NCI-H82 treated with DMSO at 0.1 percent for 48 hours (cell line): ENCODE data around the gene OAS1.
A peak's percentile ranks its signal among the peaks of the same experiment; 100 is the strongest.
"Not testable (repeated sequence)": the region's sequence is repeated elsewhere in the genome, so short reads cannot be mapped to it uniquely, and the experiment has no call there.

Source experiments
- DNase-seq: peaks from one replicate; lab custom pipeline; 2025; ENCODE audit not compliant: unreplicated experiment; lab: John Stamatoyannopoulos, UW

OAS1 gene

DNA sequence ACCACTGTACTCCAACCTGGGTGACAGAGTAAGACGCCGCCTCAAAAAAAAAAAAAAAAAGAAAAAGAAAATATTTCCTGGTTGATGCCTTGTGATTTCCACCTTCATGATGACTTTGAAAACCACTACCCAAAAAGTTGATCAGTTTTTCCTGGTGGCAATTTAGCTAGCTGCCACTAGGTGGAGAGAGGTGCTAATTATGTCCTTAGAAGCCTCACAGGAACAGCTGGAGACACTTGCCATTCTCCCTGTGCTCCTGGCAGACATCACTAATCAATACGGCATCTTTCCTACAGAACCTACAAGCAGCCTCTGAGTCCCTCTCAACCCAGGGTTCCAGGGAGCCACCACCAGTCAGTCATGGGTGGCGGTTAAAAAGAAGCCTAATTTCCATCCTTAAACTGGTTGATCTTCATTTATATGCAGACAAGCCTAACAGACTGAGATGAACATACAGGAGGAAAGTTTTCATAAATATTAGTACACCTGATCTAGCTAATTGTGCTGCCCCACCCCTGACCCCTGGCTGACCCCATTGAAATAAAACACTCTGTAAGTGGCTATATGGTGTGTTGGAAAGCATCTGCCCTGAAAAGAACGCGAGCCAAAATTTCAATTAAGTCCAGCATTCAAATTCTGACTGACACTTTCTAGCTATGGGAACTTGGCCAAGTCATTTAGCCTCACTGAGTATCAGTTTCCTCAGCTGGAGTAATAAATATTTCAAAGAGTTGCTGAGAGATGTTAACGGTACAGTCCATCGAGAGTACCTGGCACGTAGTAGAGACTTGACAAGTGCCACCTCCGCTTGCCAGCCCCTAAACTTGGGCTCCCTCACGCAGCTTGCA is 6.2 kb upstream of the OAS1 start:
- peak; percentile 10 for DNase-seq

- no peak for DNase-seq
These were observed 5.5 kb upstream of the OAS1 start for GRCh38 chr12:112901271-112901670.

DNA sequence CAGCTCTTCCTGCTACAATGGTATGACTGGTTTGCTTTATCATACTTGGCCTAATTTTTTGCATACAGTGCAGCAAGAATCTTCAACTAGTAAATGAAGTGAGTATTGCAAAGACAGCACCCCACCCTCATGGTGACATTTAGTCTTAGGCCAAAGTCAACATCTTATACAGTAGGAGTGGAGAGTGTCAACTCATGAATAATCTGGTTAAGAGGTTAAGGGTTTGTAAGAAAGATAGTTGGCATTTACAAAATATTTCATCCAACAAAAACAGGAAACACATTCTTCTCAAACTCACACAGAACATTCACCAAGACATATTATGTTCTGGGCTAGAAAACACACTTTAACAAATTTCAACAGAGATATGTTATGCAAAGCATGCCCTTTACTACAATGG is 2.2 kb upstream of the OAS1 start:
- no peak for DNase-seq

- no peak for DNase-seq
These were observed 1.2 kb upstream of the OAS1 start for GRCh38 chr12:112905451-112906089.

DNA sequence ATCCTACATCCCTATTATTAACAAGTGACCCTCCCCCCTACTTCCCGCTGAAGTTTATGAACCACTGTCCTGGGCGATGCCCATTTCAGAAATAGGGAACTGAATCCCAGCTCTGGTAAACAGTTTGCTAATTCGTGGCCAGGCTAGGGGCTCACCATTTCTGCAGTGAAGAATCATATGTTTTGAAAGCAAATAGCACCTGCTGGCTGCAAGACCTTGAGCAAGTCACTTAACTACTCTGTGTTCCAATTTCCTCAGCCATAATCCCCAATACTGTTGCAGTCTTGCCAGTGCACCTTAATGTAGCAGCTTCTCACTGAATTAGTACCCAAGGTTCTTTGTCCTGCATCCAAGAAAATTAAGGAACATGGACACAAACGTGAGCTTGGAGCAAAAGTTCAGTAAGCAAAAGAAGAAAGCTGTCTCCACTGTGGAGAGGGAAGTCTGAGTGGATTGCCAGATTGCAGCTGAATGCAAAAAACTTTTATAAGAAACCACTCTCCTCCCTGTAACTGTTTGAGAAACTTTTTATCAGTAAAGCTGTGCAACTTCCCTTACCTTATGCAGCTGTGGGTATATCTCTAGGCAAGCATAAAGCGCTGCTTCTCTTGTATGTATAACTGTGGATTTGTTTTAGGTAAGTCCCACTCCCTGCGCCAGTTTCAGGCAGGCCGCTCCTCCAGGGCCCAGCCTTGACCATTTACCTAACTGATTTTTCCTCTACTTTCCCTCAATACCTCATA is 824 bp downstream of the OAS1 start:
- no peak for DNase-seq

GRCh38 chr12:112908548-112908947 is 1.8 kb downstream of the OAS1 start:
- DNase-seq = no peak

DNA sequence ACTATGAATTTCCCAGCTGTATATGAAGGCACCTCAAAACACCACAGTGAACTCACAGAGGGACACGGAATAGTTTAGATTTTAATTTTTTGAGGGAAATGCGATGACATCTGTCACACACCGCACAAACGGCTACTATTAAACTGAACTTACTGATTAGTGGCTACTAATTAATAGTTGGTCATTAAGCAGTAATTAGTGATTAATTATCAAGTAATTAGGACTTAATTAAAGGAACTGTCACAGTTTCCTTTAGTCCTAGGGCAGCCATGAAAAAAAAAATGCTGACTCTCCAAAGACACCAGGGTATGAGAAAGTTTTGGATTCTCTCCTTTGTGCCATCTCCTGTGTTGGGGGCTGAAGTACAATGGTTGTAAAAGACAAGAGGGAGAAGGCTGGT is 2.9 kb downstream of the OAS1 start:
- no peak for DNase-seq

DNA sequence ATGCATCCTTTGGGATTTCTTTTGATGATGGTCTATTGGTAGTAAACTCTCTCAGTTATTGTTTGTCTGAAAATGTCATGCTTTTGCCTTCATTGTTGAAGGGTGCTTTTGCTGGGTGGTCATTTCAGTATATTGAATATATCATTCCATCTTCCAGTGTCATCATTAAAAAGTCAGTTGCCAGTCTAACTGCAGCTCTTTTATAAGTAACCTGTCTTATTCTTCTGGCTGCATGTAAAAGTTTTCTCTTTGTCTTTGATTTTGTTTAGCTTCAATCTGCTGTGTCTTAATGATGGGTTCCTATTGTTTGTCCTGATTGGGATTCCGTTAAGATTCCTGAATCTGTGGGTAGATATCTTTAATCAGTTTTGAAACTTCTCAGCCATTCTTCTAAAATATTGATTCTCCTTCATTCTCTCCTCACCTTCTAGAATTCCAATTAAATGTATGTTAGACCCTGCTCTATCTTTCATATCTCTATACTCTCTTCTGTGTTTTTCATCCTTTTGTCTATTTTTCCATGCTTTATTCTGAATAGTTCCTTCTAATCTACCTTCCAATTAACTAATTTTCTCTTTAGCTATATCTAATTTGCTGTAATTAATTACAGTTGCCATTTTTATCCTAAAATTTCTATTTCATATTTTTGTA is 6.4 kb downstream of the OAS1 start:
- no peak for DNase-seq

- DNase-seq = not testable (repeated sequence)
These were observed 7.1 kb downstream of the OAS1 start for GRCh38 chr12:112913888-112914287.

- DNase-seq = no peak
These were observed 9.5 kb downstream of the OAS1 start for GRCh38 chr12:112916270-112916669.

- no peak for DNase-seq
These were observed 12.4 kb downstream of the OAS1 start for GRCh38 chr12:112919121-112919520.

- no peak for DNase-seq
These were observed 18.2 kb downstream of the OAS1 start for GRCh38 chr12:112924986-112925385.

DNA sequence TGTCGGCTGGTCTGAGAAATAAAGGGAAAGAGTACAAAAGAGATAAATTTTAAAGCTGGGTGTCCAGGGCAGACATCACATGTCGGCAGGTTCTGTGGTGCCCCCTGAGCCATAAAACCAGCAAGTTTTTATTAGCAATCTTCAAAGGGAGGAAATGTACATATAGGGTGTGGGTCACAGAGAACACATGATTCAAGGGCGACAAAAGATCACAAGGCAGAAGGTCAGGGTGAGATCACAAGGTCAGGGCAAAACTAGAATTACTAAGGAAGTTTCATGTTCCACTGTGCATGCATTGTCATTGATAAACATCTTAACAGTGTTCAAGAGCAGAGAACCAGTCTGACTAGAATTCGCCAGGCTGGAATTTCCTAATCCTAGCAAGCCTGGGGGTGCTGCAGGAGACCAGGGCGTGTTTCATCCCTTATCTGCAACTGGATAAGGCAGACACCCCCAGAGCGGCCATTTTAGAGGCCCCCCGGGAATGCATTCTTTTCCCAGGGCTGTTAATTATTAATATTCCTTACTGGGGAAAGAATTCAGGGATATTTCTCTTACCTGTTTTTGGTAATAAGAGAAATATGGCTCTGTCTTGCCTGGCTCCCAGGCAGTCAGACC is 19.8 kb downstream of the OAS1 start:
- not testable (repeated sequence) for DNase-seq

- no peak for DNase-seq
These were observed 20.7 kb downstream of the OAS1 start for GRCh38 chr12:112927475-112927874.

GRCh38 chr12:112927925-112928324 is 21.2 kb downstream of the OAS1 start:
- no peak for DNase-seq

GRCh38 chr12:112928978-112929377 is 22.2 kb downstream of the OAS1 start:
- no peak for DNase-seq

DNA sequence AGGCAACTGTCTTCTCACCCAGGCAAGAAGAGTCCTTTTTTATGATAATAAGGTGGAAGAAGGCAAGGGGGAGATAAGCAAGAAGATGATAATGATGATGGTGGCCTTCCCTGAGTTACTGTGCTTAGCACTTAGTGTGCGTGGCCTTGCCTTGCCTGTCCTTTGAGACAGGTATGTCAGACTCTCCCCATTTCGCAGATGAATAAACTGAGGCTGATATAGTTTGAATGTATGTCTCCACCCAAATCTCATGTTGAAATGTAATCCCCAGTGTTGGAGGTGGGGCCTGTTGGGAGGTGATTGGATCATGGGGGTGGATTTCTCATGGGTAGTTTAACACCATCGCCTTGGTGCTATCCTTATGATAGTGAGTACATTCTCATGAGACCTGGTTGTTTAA is 23.0 kb downstream of the OAS1 start:
- no peak for DNase-seq

- no peak for DNase-seq
These were observed 23.6 kb downstream of the OAS1 start for GRCh38 chr12:112930350-112930749.

DNA sequence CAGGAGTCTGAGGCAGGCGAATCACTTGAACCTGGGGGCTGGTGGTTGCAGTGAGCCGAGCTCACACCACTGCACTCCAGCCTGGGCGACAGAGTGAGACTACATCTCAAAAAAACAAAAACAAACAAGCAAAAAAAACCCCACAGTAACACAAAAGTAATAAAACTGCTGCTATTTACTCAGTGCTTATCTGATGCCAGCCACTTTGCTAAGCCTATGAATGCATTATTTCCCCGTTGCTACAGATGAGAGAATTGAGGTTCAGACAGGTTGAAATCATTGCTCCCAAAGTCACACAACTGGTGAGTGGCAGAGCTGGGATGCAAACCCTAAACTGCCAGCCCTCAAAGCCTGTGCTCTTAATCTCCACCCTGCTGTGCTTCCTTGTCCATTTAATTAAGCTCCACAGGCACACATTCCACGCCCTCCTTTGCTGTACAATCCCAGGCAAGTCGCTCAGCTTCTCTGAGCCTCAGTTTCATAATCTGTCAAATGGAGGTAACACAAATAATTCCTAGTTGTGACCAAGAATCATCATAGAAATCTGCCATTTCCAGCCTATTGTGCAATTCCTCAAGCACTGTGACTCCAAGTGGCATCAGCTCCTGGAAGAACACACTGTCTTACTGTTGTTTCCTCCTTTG is 25.8 kb downstream of the OAS1 start:
- DNase-seq = no peak

DNA sequence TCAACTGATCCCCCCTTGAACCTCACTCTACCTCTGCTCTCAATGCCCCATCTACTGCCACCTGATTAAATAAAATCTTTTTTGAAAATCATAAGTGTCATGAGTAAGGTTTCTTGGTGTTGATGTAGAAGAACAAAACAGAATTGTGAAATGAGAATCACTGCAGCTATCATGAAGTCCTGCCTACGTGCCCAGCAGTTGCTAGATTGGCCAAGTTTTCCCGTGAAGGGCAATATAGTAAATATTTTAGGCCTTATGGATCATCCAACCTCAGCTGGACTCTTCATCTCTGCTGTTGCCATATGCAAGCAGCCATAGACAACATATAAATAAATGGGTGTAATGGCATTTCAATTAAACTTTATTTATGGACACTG is 26.4 kb downstream of the OAS1 start:
- no peak for DNase-seq

GRCh38 chr12:112936264-112936663 is 29.5 kb downstream of the OAS1 start:
- no peak for DNase-seq
